Esophagus muscularis mucosa (tissue), 4 donors: ENCODE measurements around the gene TMTC4. TPM values are rescaled to one million over a fixed set of nuclear protein-coding genes. Genes with fewer than 3 reads are reported as not detected.

Experiments
- DNase-seq: peaks from one replicate; pipeline ENCODE4 v3.0.0-alpha.2; 2017; ENCODE audit errors: extremely low spot score
- H3K27ac ChIP-seq, 4 donors: fragments of 200-600 bp; sonication (generic); replicated peaks in 1 of 4; 1 replicate in 3 of 4; 2 replicates in 1 of 4; pipeline ENCODE4 v1.5.1; 2016 to 2019; ENCODE audit warnings: mild to moderate bottlenecking in 1 of 4
- H3K27me3 ChIP-seq, 4 donors: fragments of 200-600 bp; sonication (generic); one replicate each; pipeline versions ENCODE4 v1.5.1 to v1.6.0; 2016 to 2019
- H3K36me3 ChIP-seq, 4 donors: fragments of 200-600 bp; sonication (generic); one replicate each; pipeline ENCODE4 v1.5.1; 2016 to 2019
- H3K4me1 ChIP-seq, 4 donors: fragments of 200-600 bp; sonication (generic); one replicate each; pipeline ENCODE4 v1.5.1; 2016 to 2019
- H3K4me3 ChIP-seq, 4 donors: fragments of 200-600 bp; sonication (generic); 1 replicate in 2 of 4; 2 replicates in 2 of 4; pipeline ENCODE4 v1.5.1; 2016 to 2019; ENCODE audit warnings: mild to moderate bottlenecking in 4 of 4, moderate library complexity in 1 of 4
- H3K9me3 ChIP-seq, 4 donors: fragments of 200-600 bp; sonication (generic); 1 replicate in 3 of 4; 2 replicates in 1 of 4; pipeline ENCODE4 v1.5.1; 2016 to 2019
- CTCF ChIP-seq, 3 experiments: fragments of 200-600 bp in 2 of 3; fragments of 450-650 bp in 1 of 3; sonication (generic) in 2 of 3; IDR thresholded peaks; one replicate each; pipeline ENCODE4 v1.5.1; 2017 to 2019; ENCODE audit warnings: antibody characterized with exemption in 3 of 3, mild to moderate bottlenecking in 2 of 3, moderate library complexity in 1 of 3
- EP300 ChIP-seq: sonication (generic); formaldehyde crosslinking; IDR thresholded peaks from one replicate; pipeline ENCODE4 v1.6.1; 2017; ENCODE audit warnings: antibody characterized with exemption
- POLR2A ChIP-seq: fragments of 450-650 bp; IDR thresholded peaks from one replicate; pipeline ENCODE4 v1.6.1; 2017; ENCODE audit warnings: antibody characterized with exemption, moderate library complexity, mild to moderate bottlenecking, low read depth
- POLR2AphosphoS5 ChIP-seq, 2 donors: sonication (generic); formaldehyde crosslinking; IDR thresholded peaks; one replicate each; pipeline ENCODE4 v1.6.1; 2017; ENCODE audit warnings: antibody characterized with exemption in 2 of 2
- WGBS: methylation state at CpG from one replicate; pipeline ENCODE4 v1.1.5; 2018; 5-methylcytosine and 5-hydroxymethylcytosine counted together
- intact Hi-C: fragments of 100-400 bp; cut with DNase I; formaldehyde crosslinking; loops from one replicate; pipeline ENCODE4 v1.15.1; 2023
- total RNA-seq, 4 donors: library from RNA; depleted of rRNA; stranded (reverse); fragments of >200 nt; gene quantifications; one replicate each; pipeline versions ENCODE4 v1.1.0 to v1.2.1, GENCODE V29; 2016

Gene TMTC4
- total RNA-seq, 4 donors from 2014 or later = 7.1 to 13.7 (median 8.4) TPM

- peaks cover 0 to 40% (median 14%) of the 10 kb centered on the region in 4 donors for H3K36me3 ChIP-seq
- H3K27ac ChIP-seq = no peak overlapping the region
- H3K27me3 ChIP-seq = no peaks in the 10 kb centered on the region
- peaks cover 0 to 10% (median 8%) of the 10 kb centered on the region in 4 donors for H3K4me1 ChIP-seq
- no peak for DNase-seq
- intact Hi-C loops = no loop called here
- 96% methylated on average over 3 of the region's 3 CpGs for WGBS
- H3K9me3 ChIP-seq = no peaks in the 10 kb centered on the region
- no peak for TF ChIP-seq POLR2A
- no peak for TF ChIP-seq POLR2AphosphoS5 (IDR thresholded peaks at IDR 0.05)
- no peak for TF ChIP-seq EP300
- no peak for TF ChIP-seq CTCF (IDR thresholded peaks at IDR 0.05)
- H3K4me3 ChIP-seq = no peak overlapping the region
These were observed 66.1 kb downstream of the TMTC4 start for GRCh38 chr13:100608489-100608888.

- intact Hi-C loops = no loop called here
- H3K27ac ChIP-seq = no peak overlapping the region
- no peaks in the 10 kb centered on the region for H3K9me3 ChIP-seq
- H3K4me1 ChIP-seq = no peaks in the 10 kb centered on the region
- peaks cover 0 to 19% (median 5%) of the 10 kb centered on the region in 4 donors for H3K36me3 ChIP-seq
- H3K4me3 ChIP-seq = no peak overlapping the region
- WGBS = 56% methylated on average over 5 of the region's 5 CpGs
- DNase-seq = no peak
- no peaks in the 10 kb centered on the region for H3K27me3 ChIP-seq
- no peak for TF ChIP-seq POLR2A
- TF ChIP-seq POLR2AphosphoS5 (IDR thresholded peaks at IDR 0.05) = no peak
- TF ChIP-seq EP300 = no peak
- no peak for TF ChIP-seq CTCF (IDR thresholded peaks at IDR 0.05)
These were observed 69.5 kb downstream of the TMTC4 start for GRCh38 chr13:100604918-100605710.

GRCh38 chr13:100602493-100603111 is 72.0 kb downstream of the TMTC4 start:
- Histone ChIP-seq H3K4me1 (no peaks in the 10 kb centered on the region), H3K36me3 (peaks cover 0 to 10% (median 3%) of the 10 kb centered on the region in 4 donors), H3K4me3 (no peak overlapping the region), H3K27ac (no peak overlapping the region), H3K27me3 (no peaks in the 10 kb centered on the region), H3K9me3 (no peaks in the 10 kb centered on the region)
- TF ChIP-seq CTCF (IDR thresholded peaks at IDR 0.05) (no peak), POLR2AphosphoS5 (IDR thresholded peaks at IDR 0.05) (no peak), EP300 (no peak), POLR2A (no peak)
- WGBS = 58% methylated on average over 8 of the region's 8 CpGs
- no peak for DNase-seq
- intact Hi-C loops = no loop called here

GRCh38 chr13:100601716-100602115 is 72.9 kb downstream of the TMTC4 start:
- intact Hi-C loops = no loop called here
- no peaks in the 10 kb centered on the region for H3K4me1 ChIP-seq
- TF ChIP-seq CTCF (IDR thresholded peaks at IDR 0.05) = no peak
- no peak for TF ChIP-seq EP300
- TF ChIP-seq POLR2AphosphoS5 (IDR thresholded peaks at IDR 0.05) = no peak
- no peak for TF ChIP-seq POLR2A
- H3K27ac ChIP-seq = no peak overlapping the region
- 98% methylated on average over 7 of the region's 7 CpGs for WGBS
- no peaks in the 10 kb centered on the region for H3K9me3 ChIP-seq
- H3K27me3 ChIP-seq = no peaks in the 10 kb centered on the region
- peaks cover 0 to 4% (median under 1%) of the 10 kb centered on the region in 4 donors for H3K36me3 ChIP-seq
- DNase-seq = no peak
- no peak overlapping the region for H3K4me3 ChIP-seq
